Measurements from ENCODE around the gene MFSD2B.

MFSD2B gene

DNA sequence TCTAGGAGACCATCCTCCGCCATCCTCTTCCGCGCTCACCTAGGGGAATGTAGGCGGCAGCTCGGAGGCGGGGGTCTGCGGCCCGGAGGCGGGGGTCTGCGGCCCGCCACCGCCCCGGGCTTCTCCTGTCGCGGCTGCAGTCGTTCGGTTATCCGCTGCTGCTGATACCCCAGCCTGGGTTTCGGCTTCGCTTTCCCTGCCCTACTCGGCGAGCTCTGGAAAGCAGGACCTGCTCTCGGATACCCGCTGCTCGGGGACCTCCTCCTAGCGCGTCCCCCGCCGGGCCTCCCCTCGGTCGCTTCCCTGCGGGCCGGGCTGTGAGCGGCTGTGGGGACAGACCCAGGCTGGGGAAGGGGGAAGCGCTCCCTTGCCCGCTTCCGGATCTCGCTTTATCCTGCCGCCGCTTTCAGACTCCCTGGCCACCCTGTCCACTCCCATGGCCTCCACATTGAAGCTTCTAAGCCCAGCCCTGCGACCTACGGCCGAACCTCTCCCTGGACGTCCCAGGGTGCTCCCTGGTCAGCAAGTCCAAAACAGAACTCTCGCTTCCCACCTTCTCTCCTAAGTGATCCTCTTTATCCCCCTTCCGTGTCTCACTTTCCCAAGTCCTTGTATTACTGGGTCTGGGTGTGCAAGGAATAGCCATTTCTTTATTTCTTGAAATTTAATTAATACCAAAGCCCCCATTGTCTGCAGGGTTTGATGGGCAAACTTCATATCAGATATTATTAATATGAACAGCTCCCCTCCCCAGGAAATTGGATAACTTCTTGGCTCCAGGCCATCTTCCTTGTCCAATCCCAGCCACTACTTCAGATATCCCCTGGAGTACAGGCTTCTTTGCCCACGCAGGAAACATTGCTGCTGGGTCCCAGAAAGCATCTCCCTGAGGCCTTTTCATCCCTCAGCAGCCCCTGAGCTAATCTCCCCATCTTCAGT is 40.4 kb downstream of the MFSD2B start:
- Mint-ChIP-seq H3K36me3 (ENCODE audit: low read depth) (peaks cover 8% of the 10 kb centered on the region), H3K27ac (no peak overlapping the region), H3K27me3 (peaks cover 19% of the 10 kb centered on the region), H3K4me3 (no peak overlapping the region), H3K9me3 (no peaks in the 10 kb centered on the region), H3K4me1 (ENCODE audit: low read depth) (peaks cover 14% of the 10 kb centered on the region)
- intact Hi-C loops (cut with micrococcal nuclease): no loop called here

- Mint-ChIP-seq H3K27ac (no peak overlapping the region), H3K4me3 (no peak overlapping the region), H3K4me1 (ENCODE audit: low read depth) (peaks cover 8% of the 10 kb centered on the region), H3K36me3 (ENCODE audit: low read depth) (peaks cover 7% of the 10 kb centered on the region), H3K27me3 (peaks cover 19% of the 10 kb centered on the region), H3K9me3 (no peaks in the 10 kb centered on the region)
- intact Hi-C loops (cut with micrococcal nuclease): no loop called here
Observed at GRCh38 chr2:24051833-24052232, 41.9 kb downstream of the MFSD2B start.

GRCh38 chr2:24052951-24053350 is 43.1 kb downstream of the MFSD2B start:
- Mint-ChIP-seq H3K9me3 (no peaks in the 10 kb centered on the region), H3K27ac (no peak overlapping the region), H3K36me3 (ENCODE audit: low read depth) (no peaks in the 10 kb centered on the region), H3K27me3 (peaks cover 14% of the 10 kb centered on the region), H3K4me3 (no peak overlapping the region), H3K4me1 (ENCODE audit: low read depth) (no peaks in the 10 kb centered on the region)
- intact Hi-C loops (cut with micrococcal nuclease): no loop called here

GRCh38 chr2:24054366-24055010 is 44.6 kb downstream of the MFSD2B start:
- Mint-ChIP-seq H3K4me1 (ENCODE audit: low read depth) (peaks cover 5% of the 10 kb centered on the region), H3K4me3 (no peak overlapping the region), H3K36me3 (ENCODE audit: low read depth) (no peaks in the 10 kb centered on the region), H3K9me3 (no peaks in the 10 kb centered on the region), H3K27me3 (peaks cover 5% of the 10 kb centered on the region), H3K27ac (no peak overlapping the region)
- intact Hi-C loops (cut with micrococcal nuclease): no loop called here

GRCh38 chr2:24055750-24056149 is 45.9 kb downstream of the MFSD2B start:
- H3K36me3 Mint-ChIP-seq (ENCODE audit: low read depth): no peaks in the 10 kb centered on the region
- H3K4me1 Mint-ChIP-seq (ENCODE audit: low read depth): peaks cover 5% of the 10 kb centered on the region
- H3K27me3 Mint-ChIP-seq: peaks cover 2% of the 10 kb centered on the region
- no peak overlapping the region for H3K27ac Mint-ChIP-seq
- no peaks in the 10 kb centered on the region for H3K9me3 Mint-ChIP-seq
- no peak overlapping the region for H3K4me3 Mint-ChIP-seq
- intact Hi-C loops (cut with micrococcal nuclease): no loop called here

- Mint-ChIP-seq H3K4me3 (no peak overlapping the region), H3K9me3 (no peaks in the 10 kb centered on the region), H3K4me1 (ENCODE audit: low read depth) (peaks cover 5% of the 10 kb centered on the region), H3K36me3 (ENCODE audit: low read depth) (no peaks in the 10 kb centered on the region), H3K27ac (no peak overlapping the region), H3K27me3 (no peaks in the 10 kb centered on the region)
- intact Hi-C loops (cut with micrococcal nuclease): no loop called here
Observed at GRCh38 chr2:24058564-24059271, 48.8 kb downstream of the MFSD2B start.

DNA sequence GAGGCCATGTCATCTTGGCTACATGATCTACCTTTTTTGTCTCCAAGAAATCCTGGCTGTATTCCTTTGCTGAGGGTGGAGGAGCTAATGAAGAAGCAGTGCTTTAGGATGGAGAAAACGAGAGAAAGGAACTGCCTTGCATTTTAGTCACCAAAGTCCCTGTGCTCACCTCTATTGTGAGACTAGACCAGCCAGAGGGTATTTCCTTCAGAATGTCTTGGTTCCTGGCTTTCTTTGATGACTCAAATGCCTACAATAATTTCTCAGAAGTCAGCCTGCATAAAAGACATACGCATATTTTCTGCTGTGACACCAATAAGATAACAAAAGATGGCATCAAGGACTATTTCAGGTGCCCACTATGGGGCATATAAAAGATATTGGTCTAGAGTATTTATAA is 55.5 kb downstream of the MFSD2B start:
- H3K9me3 Mint-ChIP-seq: no peaks in the 10 kb centered on the region
- intact Hi-C loops (cut with micrococcal nuclease): no loop called here
- H3K4me3 Mint-ChIP-seq: no peak overlapping the region
- H3K4me1 Mint-ChIP-seq (ENCODE audit: low read depth): peaks cover 15% of the 10 kb centered on the region
- H3K36me3 Mint-ChIP-seq (ENCODE audit: low read depth): peaks cover 41% of the 10 kb centered on the region
- no peaks in the 10 kb centered on the region for H3K27me3 Mint-ChIP-seq
- no peak overlapping the region for H3K27ac Mint-ChIP-seq

DNA sequence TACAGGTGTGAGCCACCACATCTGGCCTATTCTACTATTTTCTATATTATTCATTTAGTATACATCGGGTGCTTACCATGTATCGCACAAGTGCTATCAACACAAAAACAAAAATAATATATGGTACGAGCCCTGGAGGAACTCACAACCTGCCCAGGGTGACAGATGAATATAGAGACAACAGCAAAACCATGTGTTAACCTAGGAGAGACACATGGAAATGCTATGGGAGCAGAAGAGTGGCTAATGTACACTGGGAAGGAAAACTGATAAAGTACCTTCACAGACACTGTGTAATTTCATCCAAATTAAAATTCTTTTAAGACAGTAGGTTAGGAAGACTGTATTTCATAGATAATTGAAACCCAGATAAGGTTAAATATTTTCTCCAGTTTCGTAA is 62.4 kb downstream of the MFSD2B start:
- Mint-ChIP-seq H3K9me3 (no peaks in the 10 kb centered on the region), H3K27me3 (no peaks in the 10 kb centered on the region), H3K4me3 (no peak overlapping the region), H3K4me1 (ENCODE audit: low read depth) (peaks cover 30% of the 10 kb centered on the region), H3K27ac (no peak overlapping the region), H3K36me3 (ENCODE audit: low read depth) (peaks cover 81% of the 10 kb centered on the region)
- intact Hi-C loops (cut with micrococcal nuclease): no loop called here

GRCh38 chr2:24073816-24074215 is 63.9 kb downstream of the MFSD2B start:
- peaks cover 73% of the 10 kb centered on the region for H3K36me3 Mint-ChIP-seq (ENCODE audit: low read depth)
- H3K27me3 Mint-ChIP-seq: no peaks in the 10 kb centered on the region
- no peak overlapping the region for H3K4me3 Mint-ChIP-seq
- no peaks in the 10 kb centered on the region for H3K9me3 Mint-ChIP-seq
- peaks cover 38% of the 10 kb centered on the region for H3K4me1 Mint-ChIP-seq (ENCODE audit: low read depth)
- intact Hi-C loops (cut with micrococcal nuclease): no loop called here
- H3K27ac Mint-ChIP-seq: no peak overlapping the region

DNA sequence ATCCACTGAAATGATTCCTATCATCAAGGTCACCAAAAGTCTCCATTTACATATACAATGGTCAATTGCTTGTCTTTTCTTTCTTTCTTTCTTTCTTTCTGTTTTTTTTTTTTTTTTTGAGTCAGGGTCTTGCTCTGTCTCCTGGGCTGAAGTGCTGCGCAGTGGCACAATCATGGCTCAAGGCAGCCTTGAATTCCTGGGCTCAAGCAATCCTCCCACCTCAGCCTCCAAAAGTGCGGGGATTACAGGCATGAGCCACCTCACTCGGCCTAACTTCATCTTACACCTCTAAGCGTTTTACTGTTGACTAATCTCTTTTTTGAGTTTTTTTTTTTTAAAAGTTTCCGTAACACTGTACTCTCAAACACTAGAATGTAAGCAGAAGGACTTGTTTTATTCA is 65.4 kb downstream of the MFSD2B start:
- H3K4me1 Mint-ChIP-seq (ENCODE audit: low read depth): peaks cover 24% of the 10 kb centered on the region
- no peaks in the 10 kb centered on the region for H3K27me3 Mint-ChIP-seq
- H3K9me3 Mint-ChIP-seq: no peaks in the 10 kb centered on the region
- H3K27ac Mint-ChIP-seq: peak overlapping the region; percentile 97
- H3K4me3 Mint-ChIP-seq: peak overlapping the region; percentile 98
- peaks cover 72% of the 10 kb centered on the region for H3K36me3 Mint-ChIP-seq (ENCODE audit: low read depth)
- intact Hi-C loops (cut with micrococcal nuclease): no loop called here

Measured in dendritic cell treated with granulocyte-macrophage colony-stimulating factor and Interleukin-4, amounts not matched to agents 40 ng/mL and 50 ng/mL, for 4 days (primary cell).